ENCODE measurements around the gene TMA7B.

Gene TMA7B

DNA sequence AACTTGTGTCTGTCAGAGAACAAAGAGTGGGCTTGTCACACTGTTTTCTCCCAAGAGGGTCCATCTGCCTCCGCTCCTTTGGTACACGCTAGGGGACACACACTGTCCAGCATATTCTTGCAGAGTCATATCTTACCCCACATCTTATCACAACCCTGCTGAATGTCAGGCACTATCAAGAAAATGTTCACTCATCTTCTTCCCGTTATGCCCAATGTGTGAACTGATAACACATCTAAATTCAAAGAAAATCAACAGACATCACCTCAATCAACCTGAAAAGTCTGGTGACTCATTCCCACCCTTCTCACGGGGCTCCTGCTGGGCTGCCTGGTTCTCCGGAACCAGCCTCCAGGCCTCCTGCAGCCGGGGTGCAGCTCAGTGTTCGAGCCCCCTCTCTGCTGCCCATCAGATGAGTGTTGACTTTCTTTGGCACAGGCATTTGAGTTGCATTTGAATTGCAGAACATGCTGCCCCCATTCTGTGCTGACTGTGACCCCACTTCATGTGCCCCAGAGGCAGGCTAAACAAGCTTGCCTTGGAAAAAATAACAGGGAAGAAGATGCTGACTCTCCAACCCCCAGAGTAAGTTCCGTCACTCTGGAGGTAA lies 40.0 kb upstream of the TMA7B start:
- Histone ChIP-seq H3K9ac (no peak overlapping the region), H3K36me3 (ENCODE audit: control insufficient read depth, insufficient read depth, low read length) (no peaks in the 10 kb centered on the region), H3K79me2 (no peaks in the 10 kb centered on the region), H3K4me3 (ENCODE audit: low read depth, low read length) (no peak overlapping the region), H3K4me2 (ENCODE audit: low read length) (no peak overlapping the region), H2AFZ (no peak overlapping the region), H3K9me3 (ENCODE audit: control insufficient read depth, low read length) (no peaks in the 10 kb centered on the region), H3K4me1 (no peaks in the 10 kb centered on the region), H3K27me3 (ENCODE audit: control insufficient read depth, insufficient read depth, low read length) (no peaks in the 10 kb centered on the region), H3K27ac (no peak overlapping the region)
- TF ChIP-seq, protein P1, sequence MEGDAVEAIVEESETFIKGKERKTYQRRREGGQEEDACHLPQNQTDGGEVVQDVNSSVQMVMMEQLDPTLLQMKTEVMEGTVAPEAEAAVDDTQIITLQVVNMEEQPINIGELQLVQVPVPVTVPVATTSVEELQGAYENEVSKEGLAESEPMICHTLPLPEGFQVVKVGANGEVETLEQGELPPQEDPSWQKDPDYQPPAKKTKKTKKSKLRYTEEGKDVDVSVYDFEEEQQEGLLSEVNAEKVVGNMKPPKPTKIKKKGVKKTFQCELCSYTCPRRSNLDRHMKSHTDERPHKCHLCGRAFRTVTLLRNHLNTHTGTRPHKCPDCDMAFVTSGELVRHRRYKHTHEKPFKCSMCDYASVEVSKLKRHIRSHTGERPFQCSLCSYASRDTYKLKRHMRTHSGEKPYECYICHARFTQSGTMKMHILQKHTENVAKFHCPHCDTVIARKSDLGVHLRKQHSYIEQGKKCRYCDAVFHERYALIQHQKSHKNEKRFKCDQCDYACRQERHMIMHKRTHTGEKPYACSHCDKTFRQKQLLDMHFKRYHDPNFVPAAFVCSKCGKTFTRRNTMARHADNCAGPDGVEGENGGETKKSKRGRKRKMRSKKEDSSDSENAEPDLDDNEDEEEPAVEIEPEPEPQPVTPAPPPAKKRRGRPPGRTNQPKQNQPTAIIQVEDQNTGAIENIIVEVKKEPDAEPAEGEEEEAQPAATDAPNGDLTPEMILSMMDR (IDR thresholded peaks at IDR 0.05) = no peak

DNA sequence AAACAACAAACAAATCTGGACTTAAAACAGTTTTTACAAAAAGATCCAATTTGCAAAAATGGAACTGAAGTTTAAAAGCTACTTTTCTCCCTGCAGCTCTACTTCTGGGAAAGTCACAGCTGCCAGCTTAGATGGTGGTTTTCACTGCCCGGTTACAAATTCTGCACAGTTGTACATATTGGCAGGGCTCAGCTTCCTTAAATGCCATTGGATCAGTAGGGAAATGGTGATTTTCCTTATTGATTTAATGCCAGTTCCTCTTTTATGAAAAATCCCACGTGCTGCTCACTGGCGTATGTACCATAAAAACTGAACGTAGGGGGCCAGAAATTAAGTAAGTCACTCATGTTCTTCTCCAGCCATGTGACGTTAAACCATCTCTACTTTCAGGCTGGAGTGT lies 36.5 kb upstream of the TMA7B start:
- H3K36me3 ChIP-seq (ENCODE audit: control insufficient read depth, insufficient read depth, low read length) = no peaks in the 10 kb centered on the region
- H3K9me3 ChIP-seq (ENCODE audit: control insufficient read depth, low read length) = no peaks in the 10 kb centered on the region
- H3K27ac ChIP-seq = no peak overlapping the region
- no peak overlapping the region for H2AFZ ChIP-seq
- no peaks in the 10 kb centered on the region for H3K79me2 ChIP-seq
- H3K9ac ChIP-seq = no peak overlapping the region
- no peak overlapping the region for H3K4me2 ChIP-seq (ENCODE audit: low read length)
- no peak overlapping the region for H3K4me3 ChIP-seq (ENCODE audit: low read depth, low read length)
- H3K27me3 ChIP-seq (ENCODE audit: control insufficient read depth, insufficient read depth, low read length) = no peaks in the 10 kb centered on the region
- TF ChIP-seq, protein P1 (IDR thresholded peaks at IDR 0.05) = no peak
- no peaks in the 10 kb centered on the region for H3K4me1 ChIP-seq

DNA sequence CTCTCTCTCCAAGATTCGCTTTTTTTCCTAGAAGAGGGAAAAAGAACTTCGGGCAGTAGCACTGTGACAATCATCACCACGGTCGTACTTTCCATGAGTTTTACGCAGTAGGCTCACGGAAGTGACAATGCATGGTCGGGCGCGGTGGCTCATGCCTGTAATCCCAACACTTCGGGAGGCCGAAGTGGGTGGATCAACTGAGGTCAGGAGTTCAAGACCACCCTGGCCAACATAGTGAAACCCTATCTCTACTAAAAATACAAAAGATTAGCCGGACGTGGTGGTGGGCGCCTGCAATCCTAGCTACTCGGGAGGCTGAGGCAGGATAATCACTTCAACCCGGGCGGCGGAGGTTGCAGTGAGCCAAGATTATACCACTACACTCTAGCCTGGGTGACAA lies 35.9 kb upstream of the TMA7B start:
- no peak overlapping the region for H3K9ac ChIP-seq
- TF ChIP-seq, protein P1 (IDR thresholded peaks at IDR 0.05) = no peak
- H2AFZ ChIP-seq = no peak overlapping the region
- H3K4me1 ChIP-seq = no peaks in the 10 kb centered on the region
- no peaks in the 10 kb centered on the region for H3K79me2 ChIP-seq
- no peak overlapping the region for H3K4me3 ChIP-seq (ENCODE audit: low read depth, low read length)
- no peaks in the 10 kb centered on the region for H3K27me3 ChIP-seq (ENCODE audit: control insufficient read depth, insufficient read depth, low read length)
- H3K9me3 ChIP-seq (ENCODE audit: control insufficient read depth, low read length) = no peaks in the 10 kb centered on the region
- H3K4me2 ChIP-seq (ENCODE audit: low read length) = no peak overlapping the region
- no peaks in the 10 kb centered on the region for H3K36me3 ChIP-seq (ENCODE audit: control insufficient read depth, insufficient read depth, low read length)
- H3K27ac ChIP-seq = no peak overlapping the region

DNA sequence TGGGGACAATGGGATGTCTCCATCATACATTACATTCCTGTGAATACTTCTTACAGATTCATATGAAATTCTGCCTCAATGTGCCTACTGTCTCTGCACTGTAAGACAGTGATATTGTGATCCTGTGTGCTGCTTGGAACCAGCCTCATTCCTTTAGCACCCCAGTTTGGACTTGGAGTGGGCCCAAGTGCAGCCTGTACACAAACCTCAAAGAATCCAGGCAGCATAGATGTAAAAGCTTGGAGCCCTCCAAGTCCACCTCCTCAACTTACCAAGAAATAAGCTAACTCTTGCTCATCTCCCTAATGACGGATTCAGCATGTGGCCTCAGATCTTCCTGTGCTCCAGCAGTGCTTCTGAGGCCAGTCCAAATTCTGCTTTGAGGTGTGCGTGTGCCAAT lies 34.9 kb upstream of the TMA7B start:
- no peaks in the 10 kb centered on the region for H3K36me3 ChIP-seq (ENCODE audit: control insufficient read depth, insufficient read depth, low read length)
- H3K79me2 ChIP-seq = no peaks in the 10 kb centered on the region
- H3K27ac ChIP-seq = no peak overlapping the region
- H3K4me2 ChIP-seq (ENCODE audit: low read length) = no peak overlapping the region
- no peaks in the 10 kb centered on the region for H3K9me3 ChIP-seq (ENCODE audit: control insufficient read depth, low read length)
- no peaks in the 10 kb centered on the region for H3K4me1 ChIP-seq
- TF ChIP-seq, protein P1 (IDR thresholded peaks at IDR 0.05) = no peak
- no peak overlapping the region for H2AFZ ChIP-seq
- no peak overlapping the region for H3K9ac ChIP-seq
- H3K4me3 ChIP-seq (ENCODE audit: low read depth, low read length) = no peak overlapping the region
- H3K27me3 ChIP-seq (ENCODE audit: control insufficient read depth, insufficient read depth, low read length) = no peaks in the 10 kb centered on the region

All from parathyroid adenoma (tissue), 2 donors.